CD14-positive monocyte (primary cell): Measurements from ENCODE around the gene PXDC1. TPM values are rescaled to one million over a fixed set of nuclear protein-coding genes. Genes with fewer than 3 reads are reported as not detected.

Source experiments
- DNase-seq, 3 donors: peaks; one replicate each; pipeline ENCODE4 v3.0.0-alpha.2; 2011 to 2022
- H2AFZ ChIP-seq: 2 replicates; pipeline ENCODE4 v1.6.0; 2012; ENCODE audit warnings: mild to moderate bottlenecking, low read depth, low read length, inconsistent platforms; ENCODE audit not compliant: insufficient read depth, poor library complexity, severe bottlenecking
- H3K27ac ChIP-seq, 2 donors: 1 replicate in 1 of 2; 2 replicates in 1 of 2; pipeline ENCODE4 v1.5.1; 2012 to 2013; ENCODE audit warnings: low read length in 2 of 2, control low read depth in 1 of 2, inconsistent platforms in 1 of 2, low read depth in 1 of 2, mild to moderate bottlenecking in 1 of 2
- H3K27me3 ChIP-seq, 2 donors: one replicate each; pipeline versions ENCODE4 v1.6.0 to v1.6.1; 2011 to 2013; ENCODE audit warnings: low read length in 2 of 2; ENCODE audit not compliant: control insufficient read depth in 2 of 2, insufficient read depth in 2 of 2
- H3K36me3 ChIP-seq, 2 donors: replicated peaks in 1 of 2; 1 replicate in 1 of 2; 2 replicates in 1 of 2; pipeline versions ENCODE4 v1.5.1 to v1.6.1; 2012 to 2013; ENCODE audit warnings: low read length in 2 of 2, control low read depth in 1 of 2, inconsistent platforms in 1 of 2, mild to moderate bottlenecking in 1 of 2; ENCODE audit not compliant: insufficient read depth in 2 of 2, control insufficient read depth in 1 of 2
- H3K4me1 ChIP-seq, 2 donors: 1 replicate in 1 of 2; 2 replicates in 1 of 2; pipeline versions ENCODE4 v1.5.1 to v1.6.1; 2012 to 2013; ENCODE audit warnings: low read length in 2 of 2, control low read depth in 1 of 2, inconsistent platforms in 1 of 2, mild to moderate bottlenecking in 1 of 2, moderate library complexity in 1 of 2; ENCODE audit not compliant: insufficient read depth in 2 of 2, control insufficient read depth in 1 of 2
- H3K4me2 ChIP-seq: replicated peaks from 2 replicates; pipeline ENCODE3; 2012; ENCODE audit warnings: low read length, moderate library complexity, mild to moderate bottlenecking; ENCODE audit not compliant: poor library complexity, severe bottlenecking; ENCODE audit errors: extremely low read depth
- H3K4me3 ChIP-seq, 3 experiments: fragments of 200-600 bp in 1 of 3; sonication (generic) in 1 of 3; replicated peaks in 1 of 3; 1 replicate in 2 of 3; 2 replicates in 1 of 3; pipeline ENCODE4 v1.5.1; 2011 to 2013; ENCODE audit warnings: low read length in 3 of 3, mild to moderate bottlenecking in 3 of 3, control low read depth in 2 of 3, low read depth in 2 of 3, inconsistent platforms in 1 of 3, moderate library complexity in 1 of 3
- H3K79me2 ChIP-seq: 2 replicates; pipeline ENCODE4 v1.6.0; 2012; ENCODE audit warnings: mild to moderate bottlenecking, control low read depth, inconsistent platforms, low read length, moderate library complexity; ENCODE audit not compliant: insufficient read depth
- H3K9ac ChIP-seq: 2 replicates; pipeline ENCODE4 v1.6.0; 2017; ENCODE audit warnings: low read length, mild to moderate bottlenecking; ENCODE audit not compliant: insufficient read depth, poor library complexity, severe bottlenecking
- H3K9me3 ChIP-seq, 2 donors: replicated peaks in 1 of 2; 1 replicate in 1 of 2; 2 replicates in 1 of 2; pipeline versions ENCODE4 v1.5.1 to v1.6.1; 2012 to 2013; ENCODE audit warnings: low read length in 2 of 2, control low read depth in 1 of 2; ENCODE audit not compliant: control insufficient read depth in 1 of 2, insufficient read depth in 1 of 2
- H4K20me1 ChIP-seq: 2 replicates; pipeline ENCODE4 v1.6.0; 2012; ENCODE audit warnings: mild to moderate bottlenecking, low read length, control low read depth, moderate library complexity; ENCODE audit not compliant: insufficient read depth
- H3K27ac Mint-ChIP-seq, 7 donors: one replicate each; pipeline ENCODE4 v1.8.0; 2020; ENCODE audit warnings: mild to moderate bottlenecking in 7 of 7, mixed read lengths in 7 of 7, moderate library complexity in 6 of 7, inconsistent platforms in 2 of 7
- H3K27me3 Mint-ChIP-seq, 3 donors: one replicate each; pipeline ENCODE4 v1.8.0; 2021 to 2022; ENCODE audit warnings: low read depth in 3 of 3, mild to moderate bottlenecking in 3 of 3, mixed read lengths in 3 of 3, moderate library complexity in 3 of 3, inconsistent platforms in 1 of 3
- H3K36me3 Mint-ChIP-seq, 2 donors: one replicate each; pipeline ENCODE4 v1.8.0; 2020; ENCODE audit warnings: mixed read lengths in 2 of 2, inconsistent platforms in 1 of 2, mild to moderate bottlenecking in 1 of 2
- H3K4me1 Mint-ChIP-seq: one replicate; pipeline ENCODE4 v1.8.0; 2020; ENCODE audit warnings: mild to moderate bottlenecking, mixed read lengths
- H3K4me3 Mint-ChIP-seq, 2 donors: one replicate each; pipeline ENCODE4 v1.8.0; 2020; ENCODE audit warnings: mild to moderate bottlenecking in 2 of 2, mixed read lengths in 2 of 2, moderate library complexity in 1 of 2
- H3K9me3 Mint-ChIP-seq, 7 donors: one replicate each; pipeline ENCODE4 v1.8.0; 2020 to 2022; ENCODE audit warnings: mixed read lengths in 7 of 7, mild to moderate bottlenecking in 6 of 7, moderate library complexity in 6 of 7, inconsistent platforms in 2 of 7
- WGBS: methylation state at CpG from one replicate; pipeline ENCODE4 v1.1.5; 2013; ENCODE audit warnings: missing lambda C conversion rate; ENCODE audit not compliant: insufficient coverage; 5-methylcytosine and 5-hydroxymethylcytosine counted together
- intact Hi-C, 2 donors: fragments of 100-400 bp; cut with micrococcal nuclease; formaldehyde crosslinking; loops; one replicate each; pipeline versions ENCODE4 v1.15.0 to v1.15.1; 2023
- polyA plus RNA-seq, 3 donors: library from polyadenylated mRNA; depleted of rRNA in 1 of 3; unstranded in 2 of 3; stranded (reverse) in 1 of 3; fragments of 300-500 nt in 2 of 3; fragments of >200 nt in 1 of 3; fragmentation: Illumina TruSeq in 2 of 3; gene quantifications; 1 replicate in 2 of 3; 2 replicates in 1 of 3; pipeline ENCODE4 v1.2.3, GENCODE V29; 2012 to 2021
- TF ChIP-seq, protein P1 (sequence below): fragments of 200-600 bp; IDR thresholded peaks from one replicate; pipeline ENCODE4 v1.8.0; 2022; ENCODE audit warnings: antibody characterized with exemption, mild to moderate bottlenecking

The PXDC1 gene
- polyA plus RNA-seq, 3 donors: 0.48 to 0.92 (median 0.55) TPM

DNA sequence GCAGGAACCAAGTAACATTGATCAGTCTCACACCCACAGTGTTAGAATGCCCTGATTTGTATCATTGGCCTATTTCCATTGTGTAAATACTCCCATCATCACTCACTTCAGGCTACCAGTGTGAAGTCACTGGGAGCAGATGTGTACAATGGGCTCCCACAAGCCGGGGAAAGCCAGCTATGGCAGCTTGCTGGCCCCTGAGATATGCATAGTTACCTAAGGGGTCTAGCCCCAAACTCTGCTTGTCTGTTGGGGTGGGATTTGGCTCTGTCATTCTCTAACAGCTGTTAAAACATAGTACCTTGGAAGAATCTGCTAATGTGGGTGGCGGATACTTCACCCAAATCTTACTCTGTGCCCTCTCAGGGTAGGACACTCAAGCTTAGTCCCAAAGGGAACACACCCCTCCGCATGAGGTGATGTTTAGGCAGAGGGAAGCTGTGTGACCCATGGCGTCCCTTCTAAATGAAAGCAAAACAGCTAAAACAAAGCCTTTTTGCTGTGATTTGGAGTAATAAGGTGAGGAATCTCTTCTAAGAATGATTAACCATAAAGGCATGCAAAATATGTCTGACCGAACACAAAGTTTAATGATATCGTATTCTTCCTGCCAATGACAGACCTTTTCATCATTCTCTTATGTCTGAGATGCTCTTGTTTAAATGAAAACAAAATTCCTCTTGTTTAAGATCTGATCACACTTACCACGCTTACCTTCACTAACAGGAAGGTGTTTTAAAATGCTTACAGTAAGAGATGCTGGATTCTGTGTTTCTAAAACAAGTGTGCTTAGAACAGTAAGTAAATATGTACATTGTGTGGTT, 45.9 kb upstream of the PXDC1 start:
- 29% methylated on average over 1 of the region's 7 CpGs for WGBS
- no peaks in the 10 kb centered on the region for H3K4me1 ChIP-seq
- peaks cover 0 to 2% (median 0%) of the 10 kb centered on the region in 7 donors for H3K9me3 Mint-ChIP-seq
- H3K27me3 ChIP-seq: no peaks in the 10 kb centered on the region
- H3K9ac ChIP-seq: no peak overlapping the region
- H3K27ac Mint-ChIP-seq: no peak overlapping the region
- H2AFZ ChIP-seq: no peak overlapping the region
- intact Hi-C loops: no loop called here
- H3K36me3 ChIP-seq: no peaks in the 10 kb centered on the region
- H3K4me1 Mint-ChIP-seq: no peaks in the 10 kb centered on the region
- DNase-seq: no peak
- TF ChIP-seq, protein P1, sequence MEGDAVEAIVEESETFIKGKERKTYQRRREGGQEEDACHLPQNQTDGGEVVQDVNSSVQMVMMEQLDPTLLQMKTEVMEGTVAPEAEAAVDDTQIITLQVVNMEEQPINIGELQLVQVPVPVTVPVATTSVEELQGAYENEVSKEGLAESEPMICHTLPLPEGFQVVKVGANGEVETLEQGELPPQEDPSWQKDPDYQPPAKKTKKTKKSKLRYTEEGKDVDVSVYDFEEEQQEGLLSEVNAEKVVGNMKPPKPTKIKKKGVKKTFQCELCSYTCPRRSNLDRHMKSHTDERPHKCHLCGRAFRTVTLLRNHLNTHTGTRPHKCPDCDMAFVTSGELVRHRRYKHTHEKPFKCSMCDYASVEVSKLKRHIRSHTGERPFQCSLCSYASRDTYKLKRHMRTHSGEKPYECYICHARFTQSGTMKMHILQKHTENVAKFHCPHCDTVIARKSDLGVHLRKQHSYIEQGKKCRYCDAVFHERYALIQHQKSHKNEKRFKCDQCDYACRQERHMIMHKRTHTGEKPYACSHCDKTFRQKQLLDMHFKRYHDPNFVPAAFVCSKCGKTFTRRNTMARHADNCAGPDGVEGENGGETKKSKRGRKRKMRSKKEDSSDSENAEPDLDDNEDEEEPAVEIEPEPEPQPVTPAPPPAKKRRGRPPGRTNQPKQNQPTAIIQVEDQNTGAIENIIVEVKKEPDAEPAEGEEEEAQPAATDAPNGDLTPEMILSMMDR: no peak
- H4K20me1 ChIP-seq: no peaks in the 10 kb centered on the region
- H3K4me3 ChIP-seq: no peak overlapping the region
- peaks cover 0 to 5% (median 0%) of the 10 kb centered on the region in 3 donors for H3K27me3 Mint-ChIP-seq
- H3K9me3 ChIP-seq: no peaks in the 10 kb centered on the region
- no peak overlapping the region for H3K4me3 Mint-ChIP-seq
- H3K4me2 ChIP-seq: no peak overlapping the region
- no peaks in the 10 kb centered on the region for H3K79me2 ChIP-seq
- H3K27ac ChIP-seq: no peak overlapping the region
- H3K36me3 Mint-ChIP-seq: no peaks in the 10 kb centered on the region

DNA sequence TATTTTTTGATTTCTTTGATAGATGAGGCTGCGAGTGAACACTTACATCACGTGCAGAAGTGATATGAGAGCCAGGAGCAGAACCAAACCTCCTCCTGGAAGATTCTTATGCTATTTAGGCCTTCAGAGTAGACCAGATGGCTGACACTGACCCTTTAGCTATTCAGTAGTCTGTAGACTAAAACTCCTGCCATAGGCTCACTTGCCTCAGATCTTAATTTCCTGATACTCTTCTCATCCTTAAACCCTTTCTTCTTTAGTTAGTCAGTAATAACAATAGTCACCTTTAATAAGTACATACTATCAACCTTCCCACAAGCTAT, 45.2 kb upstream of the PXDC1 start:
- Histone ChIP-seq H3K27ac (no peak overlapping the region), H3K4me2 (no peak overlapping the region), H3K9me3 (no peaks in the 10 kb centered on the region), H3K36me3 (no peaks in the 10 kb centered on the region), H3K4me1 (no peaks in the 10 kb centered on the region), H3K27me3 (no peaks in the 10 kb centered on the region), H4K20me1 (no peaks in the 10 kb centered on the region), H3K9ac (no peak overlapping the region), H3K4me3 (no peak overlapping the region), H3K79me2 (no peaks in the 10 kb centered on the region), H2AFZ (no peak overlapping the region)
- WGBS: no CpG with 5 or more reads among the region's 2 CpGs
- intact Hi-C loops: no loop called here
- Mint-ChIP-seq H3K36me3 (no peaks in the 10 kb centered on the region), H3K9me3 (peaks cover 0 to 2% (median 0%) of the 10 kb centered on the region in 7 donors), H3K4me3 (no peak overlapping the region), H3K4me1 (no peaks in the 10 kb centered on the region), H3K27me3 (peaks cover 0 to 5% (median 0%) of the 10 kb centered on the region in 3 donors), H3K27ac (no peak overlapping the region)
- no peak for DNase-seq
- TF ChIP-seq, protein P1: no peak
